HCT116 (cell line): ENCODE data around the gene PELI3.

Experiments
- POLR2A ChIP-seq: IDR thresholded peaks from 2 replicates; pipeline ENCODE4 v1.7.0; 2011; ENCODE audit warnings: borderline replicate concordance; ENCODE audit not compliant: insufficient read depth, insufficient read length; ENCODE audit errors: extremely low read depth
- TF ChIP-seq, protein P1 (sequence below): IDR thresholded peaks from 2 replicates; pipeline ENCODE4 v1.6.1; 2012; ENCODE audit warnings: low read depth
- TF ChIP-seq, protein P2 (sequence below), 3 experiments: fragments of 200-600 bp in 1 of 3; sonication (generic) in 1 of 3; IDR thresholded peaks in 2 of 3; conservative IDR thresholded peaks in 1 of 3; 2 replicates each; pipeline ENCODE4 v1.5.1; 2012 to 2017; ENCODE audit warnings: low read depth in 2 of 3, low read length in 2 of 3, antibody characterized with exemption in 1 of 3, borderline replicate concordance in 1 of 3, control low read depth in 1 of 3, mild to moderate bottlenecking in 1 of 3, mixed read lengths in 1 of 3, mixed run types in 1 of 3, moderate library complexity in 1 of 3; ENCODE audit not compliant: insufficient read depth in 1 of 3

DNA sequence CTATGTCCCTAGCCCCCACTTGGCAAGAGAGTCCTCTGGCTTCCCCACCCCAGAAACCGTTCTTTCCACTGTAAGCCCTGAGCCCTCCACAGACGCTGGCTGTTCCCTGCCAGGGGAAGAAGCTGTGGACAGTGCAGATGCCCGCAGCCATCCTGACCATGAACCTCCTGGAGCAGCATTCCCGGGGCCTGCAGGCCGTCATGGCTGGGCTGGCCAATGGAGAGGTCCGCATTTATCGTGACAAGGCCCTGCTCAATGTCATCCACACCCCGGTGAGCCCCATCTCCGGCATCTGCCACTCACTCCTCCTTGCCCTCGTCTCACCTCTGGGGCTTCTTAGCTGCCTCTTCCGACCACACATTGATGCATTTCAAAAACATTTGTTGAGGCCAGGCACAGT, 56.9 kb downstream of the PELI3 start:
- TF ChIP-seq, protein P1, sequence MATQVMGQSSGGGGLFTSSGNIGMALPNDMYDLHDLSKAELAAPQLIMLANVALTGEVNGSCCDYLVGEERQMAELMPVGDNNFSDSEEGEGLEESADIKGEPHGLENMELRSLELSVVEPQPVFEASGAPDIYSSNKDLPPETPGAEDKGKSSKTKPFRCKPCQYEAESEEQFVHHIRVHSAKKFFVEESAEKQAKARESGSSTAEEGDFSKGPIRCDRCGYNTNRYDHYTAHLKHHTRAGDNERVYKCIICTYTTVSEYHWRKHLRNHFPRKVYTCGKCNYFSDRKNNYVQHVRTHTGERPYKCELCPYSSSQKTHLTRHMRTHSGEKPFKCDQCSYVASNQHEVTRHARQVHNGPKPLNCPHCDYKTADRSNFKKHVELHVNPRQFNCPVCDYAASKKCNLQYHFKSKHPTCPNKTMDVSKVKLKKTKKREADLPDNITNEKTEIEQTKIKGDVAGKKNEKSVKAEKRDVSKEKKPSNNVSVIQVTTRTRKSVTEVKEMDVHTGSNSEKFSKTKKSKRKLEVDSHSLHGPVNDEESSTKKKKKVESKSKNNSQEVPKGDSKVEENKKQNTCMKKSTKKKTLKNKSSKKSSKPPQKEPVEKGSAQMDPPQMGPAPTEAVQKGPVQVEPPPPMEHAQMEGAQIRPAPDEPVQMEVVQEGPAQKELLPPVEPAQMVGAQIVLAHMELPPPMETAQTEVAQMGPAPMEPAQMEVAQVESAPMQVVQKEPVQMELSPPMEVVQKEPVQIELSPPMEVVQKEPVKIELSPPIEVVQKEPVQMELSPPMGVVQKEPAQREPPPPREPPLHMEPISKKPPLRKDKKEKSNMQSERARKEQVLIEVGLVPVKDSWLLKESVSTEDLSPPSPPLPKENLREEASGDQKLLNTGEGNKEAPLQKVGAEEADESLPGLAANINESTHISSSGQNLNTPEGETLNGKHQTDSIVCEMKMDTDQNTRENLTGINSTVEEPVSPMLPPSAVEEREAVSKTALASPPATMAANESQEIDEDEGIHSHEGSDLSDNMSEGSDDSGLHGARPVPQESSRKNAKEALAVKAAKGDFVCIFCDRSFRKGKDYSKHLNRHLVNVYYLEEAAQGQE: no peak
- TF ChIP-seq, protein P2, sequence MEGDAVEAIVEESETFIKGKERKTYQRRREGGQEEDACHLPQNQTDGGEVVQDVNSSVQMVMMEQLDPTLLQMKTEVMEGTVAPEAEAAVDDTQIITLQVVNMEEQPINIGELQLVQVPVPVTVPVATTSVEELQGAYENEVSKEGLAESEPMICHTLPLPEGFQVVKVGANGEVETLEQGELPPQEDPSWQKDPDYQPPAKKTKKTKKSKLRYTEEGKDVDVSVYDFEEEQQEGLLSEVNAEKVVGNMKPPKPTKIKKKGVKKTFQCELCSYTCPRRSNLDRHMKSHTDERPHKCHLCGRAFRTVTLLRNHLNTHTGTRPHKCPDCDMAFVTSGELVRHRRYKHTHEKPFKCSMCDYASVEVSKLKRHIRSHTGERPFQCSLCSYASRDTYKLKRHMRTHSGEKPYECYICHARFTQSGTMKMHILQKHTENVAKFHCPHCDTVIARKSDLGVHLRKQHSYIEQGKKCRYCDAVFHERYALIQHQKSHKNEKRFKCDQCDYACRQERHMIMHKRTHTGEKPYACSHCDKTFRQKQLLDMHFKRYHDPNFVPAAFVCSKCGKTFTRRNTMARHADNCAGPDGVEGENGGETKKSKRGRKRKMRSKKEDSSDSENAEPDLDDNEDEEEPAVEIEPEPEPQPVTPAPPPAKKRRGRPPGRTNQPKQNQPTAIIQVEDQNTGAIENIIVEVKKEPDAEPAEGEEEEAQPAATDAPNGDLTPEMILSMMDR (IDR thresholded peaks at IDR 0.05 in 2 of 3, conservative IDR thresholded peaks at IDR 0.05 in 1 of 3; ENCODE audit: borderline replicate concordance in 1 of 3, insufficient read depth in 1 of 3, low read depth in 2 of 3, low read length in 2 of 3): no peak
- no peak for TF ChIP-seq POLR2A
